ENCODE data around the gene TXNL4A.

TXNL4A gene, protein sequence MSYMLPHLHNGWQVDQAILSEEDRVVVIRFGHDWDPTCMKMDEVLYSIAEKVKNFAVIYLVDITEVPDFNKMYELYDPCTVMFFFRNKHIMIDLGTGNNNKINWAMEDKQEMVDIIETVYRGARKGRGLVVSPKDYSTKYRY

DNA sequence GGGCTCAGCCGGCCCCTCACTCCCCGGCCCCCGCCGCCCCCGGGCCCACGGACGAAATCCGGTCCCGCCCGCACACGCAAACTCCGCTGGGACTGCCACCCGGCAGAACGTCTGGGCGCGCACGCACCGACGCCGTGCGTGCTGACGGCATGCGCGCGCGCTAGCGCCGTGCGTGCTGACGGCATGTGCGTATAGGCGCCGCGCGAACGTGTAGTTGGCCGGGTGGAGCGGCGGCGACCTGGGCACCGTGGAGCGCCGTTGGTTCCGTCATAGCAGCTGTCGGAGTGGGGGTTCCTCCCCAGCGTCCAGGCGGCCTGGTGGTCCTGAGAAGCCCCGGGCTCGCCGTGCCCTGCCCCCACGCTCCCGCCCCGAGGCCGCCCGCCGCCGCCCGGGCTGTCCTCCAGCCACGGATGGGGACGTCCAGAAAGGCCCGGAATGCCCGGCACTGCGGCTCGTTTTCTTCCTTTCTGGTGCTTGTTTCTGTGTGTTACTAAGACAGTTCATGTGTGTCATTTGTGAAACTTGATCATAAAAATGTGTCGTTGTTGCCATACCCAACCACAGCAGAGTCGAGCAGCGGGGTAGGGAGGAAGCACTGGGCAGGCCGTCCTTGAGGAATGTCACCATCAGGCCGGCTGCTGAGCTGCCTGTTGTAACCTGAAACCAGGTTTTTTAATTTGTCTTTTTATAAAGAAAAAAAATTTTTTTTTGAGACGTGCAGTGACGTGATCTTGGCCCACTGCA, at the start of gene TXNL4A:
Gene TXNL4A (minus strand): TSS at position 113 of the 744 bp plus-strand sequence. CDS start 171 bp downstream, outside the sequence.
- H3K4me1 ChIP-seq, result peaks cover 0 to 29% (median 22%) of the 10 kb centered on the region in 4 donors
- peak; percentile 73 to 89 for DNase-seq
- H3K9me3 ChIP-seq, result no peaks in the 10 kb centered on the region
- H3K36me3 ChIP-seq, result peaks cover 0 to 16% (median 0%) of the 10 kb centered on the region in 3 donors
- TF ChIP-seq, protein P1, sequence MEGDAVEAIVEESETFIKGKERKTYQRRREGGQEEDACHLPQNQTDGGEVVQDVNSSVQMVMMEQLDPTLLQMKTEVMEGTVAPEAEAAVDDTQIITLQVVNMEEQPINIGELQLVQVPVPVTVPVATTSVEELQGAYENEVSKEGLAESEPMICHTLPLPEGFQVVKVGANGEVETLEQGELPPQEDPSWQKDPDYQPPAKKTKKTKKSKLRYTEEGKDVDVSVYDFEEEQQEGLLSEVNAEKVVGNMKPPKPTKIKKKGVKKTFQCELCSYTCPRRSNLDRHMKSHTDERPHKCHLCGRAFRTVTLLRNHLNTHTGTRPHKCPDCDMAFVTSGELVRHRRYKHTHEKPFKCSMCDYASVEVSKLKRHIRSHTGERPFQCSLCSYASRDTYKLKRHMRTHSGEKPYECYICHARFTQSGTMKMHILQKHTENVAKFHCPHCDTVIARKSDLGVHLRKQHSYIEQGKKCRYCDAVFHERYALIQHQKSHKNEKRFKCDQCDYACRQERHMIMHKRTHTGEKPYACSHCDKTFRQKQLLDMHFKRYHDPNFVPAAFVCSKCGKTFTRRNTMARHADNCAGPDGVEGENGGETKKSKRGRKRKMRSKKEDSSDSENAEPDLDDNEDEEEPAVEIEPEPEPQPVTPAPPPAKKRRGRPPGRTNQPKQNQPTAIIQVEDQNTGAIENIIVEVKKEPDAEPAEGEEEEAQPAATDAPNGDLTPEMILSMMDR (IDR thresholded peaks at IDR 0.05), result no peak
- peak within 1 kb of the TSS; percentile 98 for H3K27ac ChIP-seq
- H3K4me3 ChIP-seq, result peak within 1 kb of the TSS; percentile 85 to 96
- H3K27me3 ChIP-seq, result no peaks in the 10 kb centered on the region
- intact Hi-C loops (cut with DNase I; ENCODE audit: low total_unique reads), result loop anchor here (2.0 to 5.0 kb wide), 2 partner anchors 36 to 44 kb away; partner anchors contain the start of gene SLC66A2

DNA sequence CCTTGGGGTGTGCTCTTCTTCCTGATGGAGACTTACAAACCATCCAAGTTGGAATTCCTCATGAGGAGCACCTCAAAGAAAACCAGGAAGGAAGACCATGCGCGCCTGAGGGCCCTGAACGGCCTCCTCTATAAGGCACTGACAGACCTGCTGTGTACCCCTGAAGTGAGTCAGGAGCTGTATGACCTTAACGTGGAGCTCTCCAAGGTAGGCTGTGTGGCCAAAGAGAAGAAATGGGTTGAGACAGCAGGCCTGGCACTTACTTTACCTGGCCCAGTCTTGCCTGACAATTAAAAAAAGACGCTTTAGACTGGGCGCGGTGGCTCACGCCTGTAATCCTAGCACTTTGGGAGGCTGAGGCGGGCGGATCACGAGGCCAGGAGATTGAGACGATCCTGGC, 48.9 kb upstream of the TXNL4A start:
- no peaks in the 10 kb centered on the region for H3K9me3 ChIP-seq
- H3K4me3 ChIP-seq, result no peak overlapping the region
- H3K27ac ChIP-seq, result no peak overlapping the region
- intact Hi-C loops (cut with DNase I; ENCODE audit: low total_unique reads), result loop anchor here (10.0 kb wide), 1 partner anchor 82 kb away; the partner anchor contains the start of gene SLC66A2
- TF ChIP-seq, protein P1 (IDR thresholded peaks at IDR 0.05), result no peak
- H3K27me3 ChIP-seq, result no peaks in the 10 kb centered on the region
- H3K36me3 ChIP-seq, result peaks cover 7 to 48% (median 26%) of the 10 kb centered on the region in 3 donors
- peaks cover 0 to 18% (median 8%) of the 10 kb centered on the region in 4 donors for H3K4me1 ChIP-seq
- DNase-seq, result no peak

DNA sequence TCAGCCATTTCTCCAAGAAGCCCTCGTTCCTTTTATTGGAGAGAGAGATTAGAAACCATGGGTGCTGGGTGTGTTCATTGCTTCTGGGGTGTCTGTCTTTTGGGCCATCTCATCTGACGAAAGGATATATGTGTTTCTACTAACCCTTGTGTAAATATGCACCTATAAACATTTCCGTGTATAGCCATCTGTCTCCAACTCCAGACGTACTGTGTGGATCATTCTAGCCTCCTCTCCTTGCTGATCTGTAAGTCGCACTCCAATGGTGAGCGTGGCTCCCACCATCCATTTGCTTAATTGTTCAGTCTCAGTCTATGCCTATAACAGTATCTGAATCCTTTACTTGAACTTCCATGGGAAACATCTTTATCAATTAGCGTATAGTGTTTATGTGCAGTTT, 47.6 kb upstream of the TXNL4A start:
- TF ChIP-seq, protein P1 (IDR thresholded peaks at IDR 0.05), result no peak
- DNase-seq, result no peak
- peaks cover 0 to 18% (median 8%) of the 10 kb centered on the region in 4 donors for H3K4me1 ChIP-seq
- no peak overlapping the region for H3K27ac ChIP-seq
- intact Hi-C loops (cut with DNase I; ENCODE audit: low total_unique reads), result loop anchor here (10.0 kb wide), 1 partner anchor 81 kb away; the partner anchor contains the start of gene SLC66A2
- no peaks in the 10 kb centered on the region for H3K27me3 ChIP-seq
- H3K4me3 ChIP-seq, result no peak overlapping the region
- H3K9me3 ChIP-seq, result no peaks in the 10 kb centered on the region
- H3K36me3 ChIP-seq, result peaks cover 2 to 38% (median 16%) of the 10 kb centered on the region in 3 donors

DNA sequence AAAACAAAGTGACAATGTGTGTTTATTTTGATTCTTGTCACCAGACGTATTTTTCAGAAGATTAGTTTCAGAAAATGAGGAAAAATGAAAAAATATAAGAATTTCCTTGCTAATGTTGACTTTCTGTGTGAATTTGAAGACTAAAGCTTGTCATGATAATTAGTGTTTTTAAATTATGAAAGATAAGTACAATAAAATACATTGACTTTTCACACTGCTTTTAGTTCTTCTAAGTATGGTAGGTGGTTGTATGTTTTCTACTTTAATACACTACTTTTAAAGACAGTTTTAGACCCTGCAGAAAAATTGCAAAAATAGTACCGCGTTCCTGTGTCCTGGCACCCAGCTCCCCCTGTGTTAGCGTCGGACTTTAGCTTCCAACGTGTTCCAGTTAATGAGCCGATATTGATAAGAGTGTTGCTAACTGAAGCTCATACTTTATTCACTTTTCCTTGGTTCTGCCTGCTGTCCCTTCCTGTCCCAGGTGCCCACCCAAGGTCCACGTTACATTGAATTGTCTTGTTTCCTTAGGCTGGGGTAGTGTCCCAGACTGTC, 46.6 kb upstream of the TXNL4A start:
- peaks cover 0 to 30% (median 21%) of the 10 kb centered on the region in 3 donors for H3K36me3 ChIP-seq
- H3K9me3 ChIP-seq, result no peaks in the 10 kb centered on the region
- peaks cover 0 to 18% (median 8%) of the 10 kb centered on the region in 4 donors for H3K4me1 ChIP-seq
- TF ChIP-seq, protein P1 (IDR thresholded peaks at IDR 0.05), result no peak
- H3K27me3 ChIP-seq, result no peaks in the 10 kb centered on the region
- intact Hi-C loops (cut with DNase I; ENCODE audit: low total_unique reads), result loop anchor here (5.0 to 10.0 kb wide), 3 partner anchors 80 to 643 kb away; partner anchors contain the start of gene SLC66A2
- H3K27ac ChIP-seq, result peak overlapping the region; percentile 85 to 87
- peak overlapping the region; percentile 82 to 93 for H3K4me3 ChIP-seq
- no peak for DNase-seq

DNA sequence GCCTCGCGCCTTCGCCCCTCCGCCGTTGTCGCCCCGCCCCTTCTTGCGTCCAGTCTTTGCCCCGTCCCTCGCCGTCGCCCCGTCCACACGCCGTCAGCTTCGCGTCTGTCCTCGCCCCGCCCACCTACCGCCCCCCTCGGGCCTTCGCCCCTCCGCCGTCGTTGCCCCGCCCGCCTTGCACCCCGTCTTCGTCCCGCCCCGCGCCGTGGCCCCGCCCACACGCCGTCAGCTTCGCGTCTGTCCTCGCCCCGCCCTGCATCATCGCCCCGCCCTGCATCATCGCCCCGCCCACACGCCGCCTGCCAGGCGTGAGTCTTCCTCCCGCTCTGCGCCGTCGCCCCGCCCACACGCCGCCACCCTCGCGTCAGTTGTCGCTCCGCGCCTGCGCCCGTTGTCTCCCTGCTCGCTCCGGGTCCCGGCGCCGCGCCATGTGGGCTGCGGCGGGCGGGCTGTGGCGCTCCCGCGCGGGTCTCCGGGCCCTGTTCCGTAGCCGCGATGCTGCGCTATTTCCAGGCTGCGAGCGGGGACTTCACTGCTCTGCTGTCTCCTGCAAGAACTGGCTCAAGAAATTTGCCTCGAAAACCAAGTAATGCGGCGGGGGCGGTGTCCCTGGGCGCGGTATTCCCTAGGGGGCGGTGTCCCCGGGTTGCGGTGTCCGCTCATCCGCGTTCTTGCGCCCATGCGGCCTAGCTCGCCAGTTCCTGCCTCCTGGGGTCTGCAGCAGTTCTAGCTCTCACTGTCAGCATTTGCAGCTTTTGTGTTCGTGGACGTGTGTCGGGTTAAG, 45.9 kb upstream of the TXNL4A start, which contains the start of gene RBFA:
Gene RBFA (plus strand): TSS at position 367 of the 784 bp plus-strand sequence. CDS start 62 bp downstream, at position 429.
- peaks cover 0 to 18% (median 8%) of the 10 kb centered on the region in 4 donors for H3K4me1 ChIP-seq
- DNase-seq, result peak; percentile 98 to 99
- H3K27ac ChIP-seq, result peak within 1 kb of the TSS; percentile 85 to 87
- peak within 1 kb of the TSS; percentile 82 to 93 for H3K4me3 ChIP-seq
- peaks cover 0 to 23% (median 23%) of the 10 kb centered on the region in 3 donors for H3K36me3 ChIP-seq
- no peaks in the 10 kb centered on the region for H3K9me3 ChIP-seq
- TF ChIP-seq, protein P1 (IDR thresholded peaks at IDR 0.05), result peak in 1 of 2 experiments; percentile 20
- intact Hi-C loops (cut with DNase I; ENCODE audit: low total_unique reads), result loop anchor here (5.0 to 10.0 kb wide), 3 partner anchors 79 to 642 kb away; partner anchors contain the start of gene SLC66A2
- H3K27me3 ChIP-seq, result no peaks in the 10 kb centered on the region
